ENCODE measurements around the gene MEGF11. TPM values are rescaled to one million over a fixed set of nuclear protein-coding genes. Genes with fewer than 3 reads are reported as not detected.
A peak's percentile ranks its signal among the peaks of the same experiment; 100 is the strongest.

MEGF11 gene
- total RNA-seq, 4 donors from 2014 or later, result 0.87 to 7.3 (median 4.9) TPM

DNA sequence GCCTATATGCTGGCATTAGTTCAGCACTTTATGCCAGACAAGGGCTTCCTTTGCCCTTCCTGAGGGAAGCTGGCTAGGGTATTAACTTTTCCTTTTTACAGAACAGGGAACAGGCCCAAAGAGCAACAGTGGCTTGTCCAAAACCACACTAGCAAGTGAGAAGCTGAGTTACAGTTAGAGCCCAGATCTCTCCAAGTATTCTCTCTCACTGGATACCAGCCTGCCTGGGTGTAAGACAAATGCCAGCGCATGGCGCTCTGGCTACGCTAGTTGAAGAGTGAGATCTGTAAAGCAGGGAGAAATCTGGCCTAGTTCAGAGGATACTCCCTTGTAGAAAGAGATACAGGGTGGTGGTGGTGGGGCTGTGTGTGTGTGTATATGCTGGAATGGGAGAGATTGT lies 345.9 kb downstream of the MEGF11 start:
- no peak overlapping the region for H3K4me3 ChIP-seq
- TF ChIP-seq POLR2A (IDR thresholded peaks at IDR 0.05), result no peak
- TF ChIP-seq, protein P1, sequence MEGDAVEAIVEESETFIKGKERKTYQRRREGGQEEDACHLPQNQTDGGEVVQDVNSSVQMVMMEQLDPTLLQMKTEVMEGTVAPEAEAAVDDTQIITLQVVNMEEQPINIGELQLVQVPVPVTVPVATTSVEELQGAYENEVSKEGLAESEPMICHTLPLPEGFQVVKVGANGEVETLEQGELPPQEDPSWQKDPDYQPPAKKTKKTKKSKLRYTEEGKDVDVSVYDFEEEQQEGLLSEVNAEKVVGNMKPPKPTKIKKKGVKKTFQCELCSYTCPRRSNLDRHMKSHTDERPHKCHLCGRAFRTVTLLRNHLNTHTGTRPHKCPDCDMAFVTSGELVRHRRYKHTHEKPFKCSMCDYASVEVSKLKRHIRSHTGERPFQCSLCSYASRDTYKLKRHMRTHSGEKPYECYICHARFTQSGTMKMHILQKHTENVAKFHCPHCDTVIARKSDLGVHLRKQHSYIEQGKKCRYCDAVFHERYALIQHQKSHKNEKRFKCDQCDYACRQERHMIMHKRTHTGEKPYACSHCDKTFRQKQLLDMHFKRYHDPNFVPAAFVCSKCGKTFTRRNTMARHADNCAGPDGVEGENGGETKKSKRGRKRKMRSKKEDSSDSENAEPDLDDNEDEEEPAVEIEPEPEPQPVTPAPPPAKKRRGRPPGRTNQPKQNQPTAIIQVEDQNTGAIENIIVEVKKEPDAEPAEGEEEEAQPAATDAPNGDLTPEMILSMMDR (IDR thresholded peaks at IDR 0.05), result no peak
- DNase-seq (ENCODE audit: low spot score in 2 of 2), result no peak
- no peaks in the 10 kb centered on the region for H3K9me3 ChIP-seq
- H3K4me1 ChIP-seq, result peaks cover 0 to 19% (median 4%) of the 10 kb centered on the region in 4 donors
- H3K36me3 ChIP-seq, result peaks cover 0 to 71% (median 12%) of the 10 kb centered on the region in 3 donors
- no peaks in the 10 kb centered on the region for H3K27me3 ChIP-seq
- WGBS, 2 donors, result 95 to 98% methylated on average over 3 of the region's 3 CpGs
- H3K27ac ChIP-seq, result no peak overlapping the region

DNA sequence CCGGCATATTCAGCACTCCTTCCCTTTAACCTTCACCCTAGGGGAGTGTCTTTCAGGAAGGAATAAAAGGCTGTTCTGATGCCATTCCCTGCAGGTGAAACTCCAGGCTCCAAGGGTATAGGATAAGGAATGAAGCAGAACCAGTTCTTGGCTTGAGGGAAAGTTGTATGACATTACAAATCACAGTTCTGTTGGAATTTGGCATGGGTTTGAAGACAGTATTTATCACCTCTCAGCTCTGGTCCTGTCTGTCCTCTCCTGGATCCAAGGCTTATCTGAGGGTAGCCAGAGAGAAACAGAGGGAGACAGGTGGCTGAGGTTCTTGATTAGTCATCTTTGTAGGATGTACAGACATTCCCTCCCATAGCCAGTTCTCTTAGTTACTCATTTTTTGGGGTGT lies 347.2 kb downstream of the MEGF11 start:
- no peak overlapping the region for H3K27ac ChIP-seq
- H3K27me3 ChIP-seq, result no peaks in the 10 kb centered on the region
- peaks cover 0 to 20% (median 4%) of the 10 kb centered on the region in 4 donors for H3K4me1 ChIP-seq
- no peaks in the 10 kb centered on the region for H3K9me3 ChIP-seq
- H3K4me3 ChIP-seq, result no peak overlapping the region
- 88 to 89% methylated on average over 1 of the region's 1 CpG for WGBS, 2 donors
- peaks cover 0 to 73% (median 12%) of the 10 kb centered on the region in 3 donors for H3K36me3 ChIP-seq
- TF ChIP-seq POLR2A (IDR thresholded peaks at IDR 0.05) (no peak), EP300 (IDR thresholded peaks at IDR 0.05) (no peak)
- TF ChIP-seq, protein P1 (IDR thresholded peaks at IDR 0.05), result no peak
- DNase-seq (ENCODE audit: low spot score in 2 of 2), result no peak

DNA sequence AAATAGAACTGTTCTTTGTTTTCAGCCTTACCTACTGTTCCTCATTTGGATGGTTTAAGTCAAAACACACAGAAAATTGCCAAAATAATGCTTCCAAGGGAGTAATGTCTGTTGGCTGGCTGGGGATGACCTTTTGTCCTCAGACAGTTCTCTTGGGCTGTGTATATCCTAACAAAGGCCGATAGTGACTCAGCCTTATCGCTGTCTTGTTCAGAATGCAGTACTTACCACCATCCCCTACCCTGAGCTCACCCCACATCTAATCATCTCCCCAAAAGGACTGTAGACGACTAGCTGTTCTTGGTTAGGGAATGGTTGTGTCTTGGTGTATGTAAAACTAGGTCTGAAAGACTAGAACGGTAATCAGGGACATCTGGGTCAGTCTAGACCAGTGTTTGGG lies 349.2 kb downstream of the MEGF11 start:
- no peaks in the 10 kb centered on the region for H3K9me3 ChIP-seq
- TF ChIP-seq, protein P1 (IDR thresholded peaks at IDR 0.05), result no peak
- TF ChIP-seq EP300 (IDR thresholded peaks at IDR 0.05) (no peak), POLR2A (IDR thresholded peaks at IDR 0.05) (no peak)
- DNase-seq (ENCODE audit: low spot score in 2 of 2), result no peak
- H3K27me3 ChIP-seq, result no peaks in the 10 kb centered on the region
- no peak overlapping the region for H3K27ac ChIP-seq
- H3K4me3 ChIP-seq, result no peak overlapping the region
- peaks cover 0 to 70% (median 12%) of the 10 kb centered on the region in 3 donors for H3K36me3 ChIP-seq
- 57 to 58% methylated on average over 4 of the region's 4 CpGs for WGBS, 2 donors
- peaks cover 0 to 20% (median 4%) of the 10 kb centered on the region in 4 donors for H3K4me1 ChIP-seq

DNA sequence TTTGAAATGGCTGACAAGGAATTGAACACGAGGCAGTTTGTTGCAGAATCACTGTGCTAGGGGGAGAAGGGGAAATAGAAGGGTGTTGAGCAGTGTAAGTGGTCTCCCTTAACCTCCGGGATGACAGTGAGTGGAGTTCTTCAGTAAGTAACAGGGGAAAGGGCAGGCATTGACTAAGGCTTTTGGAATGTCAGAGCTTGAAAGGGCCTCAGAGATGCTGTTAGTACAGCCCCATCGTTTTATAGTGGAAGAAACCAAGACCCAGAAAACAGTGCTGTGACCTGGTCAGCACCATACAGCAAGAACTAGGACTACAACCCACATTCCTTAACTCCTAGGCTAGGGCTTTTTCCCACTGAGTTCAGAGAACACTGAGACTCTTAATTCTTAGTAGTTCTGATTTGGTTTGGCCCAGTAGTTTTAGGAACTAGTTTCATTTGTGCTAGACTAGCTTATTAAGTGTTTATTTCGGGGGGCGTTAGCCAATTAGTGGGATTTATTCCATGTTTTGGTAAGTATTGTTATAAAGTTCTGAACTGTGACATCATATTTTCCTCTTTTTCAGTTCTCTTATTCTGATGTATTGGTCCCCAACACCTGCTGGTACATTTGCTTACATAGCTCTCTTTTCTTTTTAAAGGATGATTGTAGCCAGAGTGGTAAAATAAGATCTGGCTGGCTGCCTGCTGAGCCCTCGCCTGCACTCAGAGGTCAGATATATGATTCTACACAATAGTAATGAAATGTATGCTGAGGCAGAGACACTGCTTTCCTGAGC lies 350.1 kb downstream of the MEGF11 start:
- no peak for TF ChIP-seq EP300 (IDR thresholded peaks at IDR 0.05)
- no peak for TF ChIP-seq POLR2A (IDR thresholded peaks at IDR 0.05)
- TF ChIP-seq, protein P1 (IDR thresholded peaks at IDR 0.05), result no peak
- Histone ChIP-seq H3K27me3 (no peaks in the 10 kb centered on the region), H3K27ac (no peak overlapping the region), H3K9me3 (no peaks in the 10 kb centered on the region), H3K4me1 (peaks cover 0 to 20% (median 4%) of the 10 kb centered on the region in 4 donors), H3K36me3 (peaks cover 0 to 74% (median 12%) of the 10 kb centered on the region in 3 donors), H3K4me3 (no peak overlapping the region)
- DNase-seq (ENCODE audit: low spot score in 2 of 2), result no peak
- WGBS, 2 donors, result 56 to 57% methylated on average over 6 of the region's 6 CpGs

DNA sequence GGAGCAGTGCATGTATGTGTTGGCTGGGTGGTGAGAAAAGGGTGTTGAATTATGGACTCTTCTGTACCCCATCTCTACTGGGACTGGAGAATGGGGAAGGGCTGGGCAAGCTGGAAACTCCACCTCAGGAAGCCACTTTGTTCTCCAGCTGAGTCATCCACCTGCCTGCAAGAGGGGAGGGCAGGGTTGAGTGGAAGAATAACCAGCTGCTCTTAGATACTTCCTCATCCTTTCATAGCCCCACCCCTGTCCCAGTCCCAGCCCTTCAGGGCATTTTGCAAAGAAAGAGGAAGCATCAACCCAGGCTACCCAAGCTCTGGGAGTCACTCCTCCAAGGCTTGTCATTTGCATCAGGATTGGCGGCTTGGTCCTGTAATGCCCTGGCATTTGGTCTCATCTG lies 351.2 kb downstream of the MEGF11 start:
- H3K4me1 ChIP-seq, result peaks cover 0 to 20% (median 4%) of the 10 kb centered on the region in 4 donors
- H3K4me3 ChIP-seq, result no peak overlapping the region
- H3K27ac ChIP-seq, result no peak overlapping the region
- H3K27me3 ChIP-seq, result no peaks in the 10 kb centered on the region
- DNase-seq (ENCODE audit: low spot score in 2 of 2), result peak in 1 of 2 donors; percentile 35
- H3K36me3 ChIP-seq, result peaks cover 0 to 76% (median 1%) of the 10 kb centered on the region in 3 donors
- H3K9me3 ChIP-seq, result no peaks in the 10 kb centered on the region
- peak in 1 of 2 donors; percentile 49 for TF ChIP-seq EP300 (IDR thresholded peaks at IDR 0.05)
- TF ChIP-seq POLR2A (IDR thresholded peaks at IDR 0.05), result no peak
- 90 to 92% methylated on average over 1 of the region's 1 CpG for WGBS, 2 donors
